GM21423 (cell line): Measurements from ENCODE around the gene GUCD1.
A peak's percentile ranks its signal among the peaks of the same experiment; 100 is the strongest.
"Not testable (repeated sequence)": the region's sequence is repeated elsewhere in the genome, so short reads cannot be mapped to it uniquely, and the experiment has no call there.

Experiments used
- ATAC-seq: cut with Tn5 transposase; IDR thresholded peaks from one replicate; pipeline ENCODE4 v1.9.1; 2021; ENCODE audit warnings: mild to moderate bottlenecking, moderate library complexity; ENCODE audit not compliant: unreplicated experiment

The GUCD1 gene

DNA sequence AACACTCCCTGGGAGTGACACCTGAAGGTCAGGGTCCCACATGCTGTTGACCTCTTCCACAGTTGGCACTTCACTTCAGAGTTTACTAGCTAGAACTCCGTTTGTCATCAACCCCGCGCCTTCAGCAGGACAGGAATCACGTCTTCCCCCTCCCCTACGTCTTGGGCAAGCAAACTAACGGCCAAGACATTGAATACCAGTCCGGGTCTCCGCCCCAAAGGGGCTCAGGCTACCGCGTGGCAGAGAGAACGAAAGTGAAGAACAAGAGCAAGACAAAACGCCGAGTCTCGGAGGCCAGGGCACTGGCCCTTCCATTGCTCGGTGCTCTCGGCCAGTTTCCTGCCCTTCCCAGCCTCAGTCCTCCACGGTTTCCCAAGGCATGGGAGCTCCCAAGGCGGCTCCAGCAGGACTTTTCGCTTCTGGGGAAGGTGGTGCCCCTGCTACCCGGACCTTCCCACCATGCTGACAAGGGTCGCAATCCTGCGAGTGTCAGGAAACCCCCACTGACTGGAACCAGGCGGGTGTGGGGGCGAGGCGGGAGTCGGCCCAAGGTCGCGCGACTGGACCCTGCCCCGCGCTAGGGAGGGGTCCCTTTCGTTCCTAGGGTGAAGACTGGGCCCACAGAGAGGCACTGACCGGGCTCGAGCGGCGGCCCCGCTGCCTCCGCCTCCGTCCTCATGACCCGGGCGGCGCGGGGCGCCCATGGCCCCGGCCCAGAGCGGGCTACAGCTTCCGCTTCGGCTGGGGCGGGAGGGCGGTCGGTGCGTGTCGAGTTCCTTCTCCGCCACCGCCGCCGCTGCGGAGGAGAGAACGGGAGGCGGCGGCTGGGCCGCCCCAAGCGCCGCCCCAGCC, at the start of gene GUCD1:
Gene GUCD1 (minus strand): TSS at position 826 of the 852 bp plus-strand sequence. CDS start 147 bp downstream, at position 679.
- ATAC-seq = peak; percentile 9

DNA sequence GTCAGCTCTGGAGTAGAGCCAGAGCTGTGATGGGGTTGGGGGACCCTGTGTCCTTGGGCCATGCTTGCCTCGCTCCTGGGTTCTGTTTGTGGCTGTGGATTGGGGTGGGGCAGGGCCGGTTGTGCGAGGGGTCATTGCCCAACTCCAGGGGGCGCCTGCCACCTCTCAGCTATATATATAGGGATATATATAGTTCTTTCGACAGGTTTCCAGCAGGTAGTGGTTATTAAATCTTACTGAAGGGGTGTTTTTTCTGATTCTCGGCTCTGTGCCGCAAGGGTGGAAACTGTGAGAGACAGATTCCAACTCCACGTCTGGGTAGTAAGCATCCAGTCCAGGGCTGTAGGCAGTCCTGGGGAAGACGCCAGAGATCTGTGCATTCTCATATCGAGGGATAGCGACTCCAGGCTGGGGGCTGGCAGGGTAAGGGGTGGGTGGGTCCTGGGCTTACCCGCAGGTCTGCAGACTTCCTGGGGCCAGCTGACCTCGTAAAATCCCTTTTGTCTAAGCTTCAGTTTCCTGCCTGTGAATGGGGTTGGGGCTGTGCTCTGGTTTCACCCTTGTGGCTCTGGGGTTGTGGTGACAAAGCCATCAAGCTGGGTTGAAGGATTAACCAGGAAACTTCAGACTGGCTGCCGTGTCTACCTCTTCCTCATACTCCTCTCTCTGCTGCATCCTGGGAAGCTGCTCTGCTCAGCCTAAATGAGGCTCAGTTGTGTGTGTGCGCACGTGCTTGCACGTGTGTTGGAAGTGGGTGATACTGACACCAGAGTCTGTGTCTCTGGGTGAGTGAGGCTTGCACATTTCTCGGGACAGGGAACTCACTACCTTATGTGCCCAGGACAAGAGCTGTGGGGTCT, 49.1 kb upstream of the GUCD1 start:
- not testable (repeated sequence) for ATAC-seq

DNA sequence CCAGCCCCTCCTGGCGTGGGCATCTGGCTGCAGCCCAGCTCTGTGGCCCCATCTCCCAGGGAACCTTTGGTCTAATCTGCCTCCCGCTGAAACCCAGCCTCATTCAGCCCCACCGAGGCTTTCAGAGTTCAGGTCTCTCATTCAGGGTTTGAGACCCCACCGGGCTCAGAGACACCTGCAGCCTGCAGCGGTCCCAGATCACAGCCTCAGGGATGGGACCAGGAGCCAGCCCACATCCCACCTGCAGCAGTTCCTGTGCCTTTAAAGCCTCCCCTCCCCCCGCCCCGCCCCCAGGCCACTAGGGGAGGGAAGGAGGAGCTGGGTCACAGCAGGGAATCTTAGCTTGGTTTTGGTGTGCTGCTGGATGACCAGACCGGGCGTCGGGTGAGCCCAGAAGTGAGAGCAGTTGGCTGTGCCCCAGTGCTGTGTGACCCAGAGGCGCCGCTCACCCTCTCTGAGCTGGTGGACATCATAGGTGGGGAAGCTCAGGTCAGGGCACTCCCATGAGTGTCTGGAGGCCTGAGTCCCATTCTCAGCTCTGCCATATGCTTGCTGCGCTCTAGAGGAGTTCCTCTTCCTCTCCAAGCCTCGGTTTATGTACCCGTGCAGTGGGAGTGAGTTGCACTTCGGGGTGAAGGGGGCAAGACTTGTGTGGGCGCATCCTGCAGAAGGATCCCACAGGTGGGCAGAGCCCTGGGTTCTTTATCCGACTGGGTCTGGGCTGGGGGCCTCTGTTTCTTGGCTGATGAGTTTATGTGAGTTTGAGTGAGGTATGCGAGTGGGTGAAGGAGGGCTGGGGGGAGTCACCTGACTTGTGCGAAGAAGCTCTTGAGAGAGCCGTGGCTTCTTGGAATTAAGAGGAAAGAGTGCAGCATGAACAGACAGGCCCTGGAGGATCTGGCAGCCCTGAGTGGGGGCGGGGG, 48.2 kb upstream of the GUCD1 start, which contains the start of gene GGT1:
Gene GGT1 (plus strand): TSS at position 347 of the 923 bp plus-strand sequence. CDS start 7,889 bp downstream, outside the sequence.
- ATAC-seq = not testable (repeated sequence)

DNA sequence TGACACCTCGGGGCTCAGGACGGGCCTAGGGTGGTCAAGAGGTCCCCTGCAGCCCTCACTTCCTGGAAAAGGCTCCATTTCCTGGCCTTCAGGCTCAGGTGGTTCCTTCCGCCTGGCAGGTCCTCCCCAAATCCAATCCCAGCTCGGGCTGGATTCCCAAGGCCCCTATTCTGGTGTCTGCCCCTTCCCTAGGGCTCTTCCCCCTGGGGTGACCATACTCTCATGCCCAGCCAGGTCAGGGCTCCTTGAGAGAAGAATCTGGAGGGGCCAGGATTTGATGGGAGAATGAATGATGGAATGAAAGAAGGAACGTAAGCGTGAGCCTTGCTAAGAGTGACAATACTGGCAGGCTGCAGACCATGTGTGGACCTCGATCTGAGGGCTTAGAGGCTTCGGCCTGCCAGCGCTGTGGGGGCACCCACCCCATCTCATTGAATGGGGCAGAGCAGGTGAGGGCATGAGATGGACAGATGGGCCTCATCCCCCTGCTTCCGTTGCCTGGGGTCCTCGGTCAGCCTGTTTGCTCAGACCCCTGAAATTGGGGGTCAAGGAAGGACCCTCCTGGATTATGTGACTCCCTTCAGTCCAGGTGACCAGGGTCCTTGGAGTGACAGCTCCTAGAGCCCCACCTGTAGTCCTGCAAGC, 47.3 kb upstream of the GUCD1 start:
- ATAC-seq = not testable (repeated sequence)

DNA sequence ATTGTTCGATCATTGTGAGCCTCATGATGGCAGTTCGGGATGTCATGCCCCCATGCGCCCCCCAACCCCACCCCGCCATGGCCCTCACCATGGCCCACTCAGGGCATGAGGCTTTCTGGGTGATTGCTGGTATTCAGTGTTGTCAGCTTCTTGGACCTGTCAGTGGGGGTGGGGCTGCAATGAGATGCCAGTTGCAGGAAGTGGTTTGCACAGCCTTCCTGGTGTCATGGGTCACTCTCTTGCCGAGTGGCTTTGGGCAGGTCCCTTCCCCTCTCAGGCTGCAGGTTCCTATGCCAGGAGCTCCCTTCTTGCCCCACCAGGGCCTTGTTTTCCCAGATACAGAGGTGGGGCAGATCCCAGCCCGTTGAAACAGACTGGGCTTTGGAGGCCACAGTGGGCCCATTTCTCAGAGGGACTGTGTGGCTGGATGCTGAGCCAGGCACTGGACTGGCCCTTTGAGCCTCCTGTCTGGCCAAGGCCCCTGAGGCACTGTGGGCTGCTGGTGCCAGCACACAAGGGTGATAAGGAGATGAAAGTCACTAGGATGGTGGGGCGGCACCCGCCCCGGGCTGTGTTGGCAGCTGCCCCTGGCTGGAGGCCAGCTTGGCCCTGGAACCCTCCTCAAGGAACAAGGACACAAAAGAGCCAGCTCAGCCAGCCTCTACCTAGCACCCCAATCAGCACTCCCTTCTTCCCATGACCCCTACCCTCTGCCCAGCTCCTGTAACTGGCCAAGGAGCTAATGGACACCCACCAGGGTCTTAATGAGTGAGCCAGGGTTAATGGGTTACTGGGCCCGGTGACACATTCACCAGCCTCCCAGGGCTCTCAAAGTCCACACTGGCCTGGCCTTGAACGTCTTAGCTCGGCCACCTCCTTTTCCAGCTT, 46.5 kb upstream of the GUCD1 start:
- ATAC-seq = no peak

DNA sequence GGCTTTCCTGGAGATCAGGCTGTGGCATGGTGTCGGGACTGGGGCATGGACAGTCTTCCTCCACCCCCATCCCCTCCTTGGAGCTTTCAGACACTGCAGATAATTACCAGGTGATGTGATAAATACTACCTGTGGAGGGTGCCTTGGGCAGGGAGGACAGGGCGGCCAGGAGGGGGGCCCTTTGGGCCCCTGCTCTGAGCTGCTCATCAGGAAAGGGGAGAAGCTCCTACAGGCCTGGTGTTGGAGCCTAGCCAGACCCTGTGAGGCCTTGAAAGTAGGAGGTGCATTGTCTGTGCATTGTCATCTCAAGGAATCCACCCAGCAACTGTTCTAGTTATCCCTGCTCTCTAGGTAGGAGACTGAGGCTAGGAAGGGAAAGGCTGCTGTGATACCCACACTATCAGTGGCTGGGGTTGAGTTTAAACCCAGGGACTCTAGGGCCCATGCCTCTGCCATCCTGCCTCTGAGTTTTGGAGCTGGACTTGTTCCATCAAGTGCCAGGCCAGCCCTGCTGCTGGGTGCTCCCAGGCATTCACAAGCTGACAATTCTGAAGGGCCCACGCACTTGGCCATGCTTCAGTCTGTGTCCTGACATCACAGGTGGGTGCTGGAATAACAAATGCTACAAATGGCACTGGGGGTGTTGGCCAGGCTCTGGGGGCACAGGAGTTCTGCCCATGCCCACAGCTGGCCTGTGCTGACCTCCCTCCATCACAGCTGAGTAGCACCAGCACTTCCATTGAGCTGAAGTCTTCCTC, 45.2 kb upstream of the GUCD1 start:
- ATAC-seq = not testable (repeated sequence)

DNA sequence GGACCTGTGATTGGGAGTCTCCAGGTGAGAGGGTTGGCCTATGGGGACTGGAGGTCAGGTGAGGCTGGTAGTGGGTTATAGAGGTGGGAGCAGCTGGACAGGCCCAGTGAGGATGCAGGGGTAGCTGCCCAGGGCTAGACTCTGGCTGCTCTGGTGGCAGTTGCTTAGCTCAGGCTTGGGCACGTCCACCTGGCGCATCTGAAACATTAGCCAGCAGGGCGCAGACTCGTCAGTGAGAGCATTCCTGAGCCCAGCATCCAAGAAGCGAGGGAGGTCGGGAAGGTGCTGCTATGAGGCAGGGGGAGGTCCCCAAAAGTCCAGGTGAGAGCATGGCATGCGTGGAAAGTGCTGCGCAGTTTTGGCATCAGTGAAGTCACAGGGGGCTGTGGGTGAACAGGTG, 44.6 kb upstream of the GUCD1 start:
- no peak for ATAC-seq

DNA sequence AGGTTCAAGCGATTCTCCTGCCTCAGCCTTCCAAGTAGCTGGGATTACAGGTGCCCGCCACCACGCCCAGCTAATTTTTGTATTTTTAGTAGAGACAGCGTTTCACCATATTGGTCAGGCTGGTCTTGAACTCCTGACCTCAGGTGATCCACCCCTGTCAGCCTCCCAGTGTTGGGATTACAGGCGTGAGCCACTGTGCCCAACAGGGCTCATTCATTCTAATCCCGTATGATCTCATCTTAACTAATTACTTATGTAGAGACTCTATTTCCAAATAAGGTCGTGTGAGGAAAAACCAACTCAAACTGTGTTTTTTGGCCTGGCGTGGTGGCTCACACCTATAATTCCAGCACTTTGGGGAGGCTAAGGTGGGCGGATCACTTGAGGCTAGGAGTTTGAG, 42.1 kb upstream of the GUCD1 start:
- not testable (repeated sequence) for ATAC-seq

DNA sequence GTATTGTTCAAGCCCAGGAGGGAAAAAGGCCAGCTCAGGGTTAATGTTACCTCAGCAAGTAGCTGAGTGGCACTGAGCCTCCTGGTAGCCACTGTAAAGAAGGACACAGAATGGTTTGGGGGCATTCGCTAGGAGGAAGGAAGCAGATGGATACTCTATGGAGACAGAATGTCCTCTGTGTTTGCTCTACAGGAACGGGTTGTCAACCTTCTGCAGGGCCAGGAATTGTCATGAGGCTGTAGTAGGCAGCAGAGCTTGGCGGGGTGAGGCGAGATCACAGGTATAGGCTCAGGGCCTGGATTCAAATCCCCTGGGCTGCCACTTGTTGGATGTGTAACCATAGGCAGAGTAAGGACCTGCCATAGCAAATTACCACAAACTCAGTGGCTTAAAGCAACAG, 40.9 kb upstream of the GUCD1 start:
- ATAC-seq = no peak

DNA sequence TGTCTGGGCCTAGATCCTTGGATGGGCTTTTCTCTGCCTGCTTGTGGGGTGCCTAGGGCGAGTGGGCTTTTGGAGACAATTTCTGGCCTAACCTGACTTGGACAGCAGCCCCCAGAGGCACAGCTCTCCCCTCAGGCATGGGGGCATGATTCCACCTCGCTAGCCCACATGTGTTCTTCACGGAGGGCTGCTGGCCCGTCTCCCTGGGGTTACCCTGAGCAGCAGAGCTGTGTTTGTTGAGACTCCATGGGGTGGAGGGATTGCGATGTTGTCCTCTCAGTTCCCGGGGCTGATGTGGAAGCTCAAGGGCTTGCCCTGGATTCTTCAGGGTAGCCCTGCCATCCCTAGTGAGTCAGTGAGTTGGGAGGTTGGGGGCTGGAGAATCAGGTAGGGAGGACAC, 40.3 kb upstream of the GUCD1 start:
- ATAC-seq = no peak

DNA sequence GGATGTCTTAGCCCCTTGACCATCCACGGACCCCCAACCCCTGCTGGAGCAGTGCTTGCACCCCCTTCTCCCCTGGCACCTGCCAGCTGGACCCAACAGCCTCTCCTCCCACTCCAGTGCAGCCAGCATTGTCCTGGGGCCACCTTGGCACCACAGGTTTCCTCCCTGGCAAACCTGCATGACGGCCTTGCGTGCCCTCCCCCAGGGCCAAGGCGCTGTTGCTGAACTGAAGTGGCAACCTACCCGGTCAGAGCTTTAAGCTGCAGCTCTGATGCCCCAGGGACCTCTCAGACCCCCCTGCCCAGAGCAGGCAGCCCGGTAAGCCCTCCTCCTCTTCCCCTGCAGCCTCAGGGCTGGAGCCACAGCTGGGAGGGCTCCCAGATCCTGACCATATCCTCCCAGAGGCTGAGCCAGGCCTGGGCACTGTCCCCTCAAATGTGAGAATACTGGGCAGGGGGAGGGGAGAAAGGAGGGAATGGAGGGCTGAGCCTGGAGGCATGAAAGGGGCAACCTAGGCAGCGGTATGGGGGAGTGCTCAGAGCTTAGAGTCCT, 39.7 kb upstream of the GUCD1 start:
- ATAC-seq = no peak

DNA sequence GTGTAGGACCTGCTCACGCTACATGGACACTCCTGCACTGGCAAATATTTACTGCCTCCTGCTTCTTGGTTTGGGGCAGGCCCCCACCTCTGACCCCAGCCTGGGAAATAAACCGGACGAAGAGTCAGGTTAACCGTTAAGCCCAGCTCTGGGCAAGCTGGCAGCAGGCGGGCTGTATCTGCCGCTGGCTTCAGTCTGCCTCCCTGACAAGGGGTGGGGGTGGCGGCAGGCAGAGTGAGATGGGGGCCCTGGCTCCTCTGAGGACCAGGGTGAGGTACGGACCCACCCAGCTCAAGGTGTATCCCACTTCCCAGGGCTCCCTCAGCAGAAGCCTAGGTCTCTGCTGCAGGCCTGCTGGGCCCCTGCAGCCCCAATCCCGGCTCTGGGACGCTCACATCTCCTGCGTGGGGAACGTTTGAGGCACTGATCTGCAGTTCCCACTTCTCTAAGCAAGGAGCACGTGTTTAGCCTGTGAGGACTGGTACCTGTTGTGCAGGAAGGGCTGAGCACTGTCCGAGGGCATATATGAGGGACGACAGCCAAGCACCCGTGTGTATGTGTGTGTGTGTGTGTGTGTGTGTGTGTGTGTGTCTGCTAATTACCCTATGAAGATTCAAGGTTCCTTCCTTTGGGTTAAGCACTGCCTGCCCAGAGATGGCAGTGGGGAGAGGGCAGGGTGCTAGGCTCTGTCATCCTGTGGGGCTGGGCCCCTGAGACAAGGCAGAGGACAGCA, 39.1 kb upstream of the GUCD1 start:
- ATAC-seq = no peak

DNA sequence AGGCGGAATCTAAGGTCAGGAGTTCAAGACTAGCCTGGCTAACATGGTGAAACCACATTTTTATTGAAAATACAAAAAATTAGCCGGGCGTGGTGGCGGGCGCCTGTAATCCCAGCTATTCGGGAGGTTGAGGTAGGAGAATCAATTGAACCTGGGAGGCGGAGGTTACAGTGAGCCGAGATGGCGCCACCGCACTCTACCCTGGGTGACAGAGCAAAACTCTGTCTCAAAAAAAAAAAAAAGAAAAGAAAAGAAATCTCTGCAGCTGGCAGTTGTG, 38.6 kb upstream of the GUCD1 start:
- ATAC-seq = not testable (repeated sequence)

DNA sequence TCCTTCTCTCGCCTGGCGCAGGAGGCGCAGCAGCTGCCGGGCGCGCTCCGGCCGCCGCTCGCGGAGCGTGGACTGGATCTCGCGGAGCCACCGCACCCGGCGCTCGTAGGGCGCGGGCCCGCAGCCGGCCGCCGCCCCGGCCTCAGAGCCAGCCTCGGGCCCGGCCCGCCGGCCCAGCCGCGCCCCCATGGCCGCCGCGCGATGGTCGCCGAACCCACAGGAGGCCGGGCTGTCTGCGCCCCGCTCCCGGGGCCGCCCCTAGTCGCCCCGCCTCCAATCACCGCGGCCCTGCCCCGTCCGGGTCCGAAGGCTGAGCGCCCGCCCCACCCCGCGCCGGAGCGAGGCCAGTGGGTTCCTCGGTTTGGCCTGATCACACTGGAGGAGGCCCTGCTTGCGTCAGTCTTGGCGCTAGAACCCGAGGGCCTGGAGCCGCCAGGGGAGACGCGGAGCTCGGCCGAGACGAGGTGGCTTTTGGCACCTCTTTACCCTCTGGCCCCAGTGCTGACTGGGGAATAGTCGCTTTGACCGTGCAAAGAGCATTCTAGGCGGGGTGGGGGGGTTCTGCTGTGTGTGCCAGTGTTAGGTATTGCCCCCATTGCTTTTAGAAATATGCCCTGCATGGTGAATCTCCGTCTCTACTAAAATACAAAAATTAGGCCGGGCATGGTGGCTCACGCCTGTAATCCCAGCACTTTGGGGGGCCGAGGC, 38.1 kb upstream of the GUCD1 start, which contains the start of gene LRRC75B:
Gene LRRC75B (minus strand): TSS at position 223 of the 708 bp plus-strand sequence. CDS start 34 bp downstream, at position 189.
- peak; percentile 73 for ATAC-seq

DNA sequence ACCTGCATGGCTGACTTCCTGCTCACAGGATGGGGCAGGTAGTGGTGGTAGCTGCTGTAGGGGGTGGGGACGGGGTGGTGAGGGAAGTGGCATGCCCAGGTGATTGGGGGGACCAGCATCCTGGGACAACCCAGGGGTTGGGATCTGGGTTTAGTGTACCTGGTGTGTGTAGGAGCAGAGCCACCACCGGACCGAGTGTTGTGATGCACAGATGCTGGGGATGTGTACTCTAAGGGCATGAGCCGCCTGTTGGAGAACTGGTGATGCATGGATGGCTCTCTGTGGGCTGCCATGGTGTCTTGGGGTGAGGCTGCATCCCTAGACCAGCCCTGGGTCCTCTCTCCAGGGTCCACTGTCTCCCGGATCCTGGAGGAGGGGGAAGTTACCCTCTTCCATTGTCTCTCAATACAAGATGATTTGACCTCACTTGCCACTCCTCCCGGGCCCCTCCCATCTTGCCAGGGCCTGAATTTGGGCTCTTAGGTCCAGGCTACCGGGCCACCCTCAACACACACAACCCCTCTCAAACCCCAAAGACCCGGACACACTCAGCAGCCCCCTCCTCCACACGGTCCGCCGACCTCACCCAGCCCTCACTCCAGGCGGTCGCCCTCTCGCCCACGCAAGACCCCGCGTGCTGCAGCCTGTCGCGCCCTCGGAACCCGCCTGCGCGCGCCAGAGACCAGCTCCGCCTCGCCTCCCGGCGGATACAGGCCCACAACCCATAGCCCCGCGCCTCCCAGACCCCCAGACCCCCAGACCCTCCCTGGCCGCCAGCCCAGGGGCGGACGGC, 37.3 kb upstream of the GUCD1 start:
- no peak for ATAC-seq

DNA sequence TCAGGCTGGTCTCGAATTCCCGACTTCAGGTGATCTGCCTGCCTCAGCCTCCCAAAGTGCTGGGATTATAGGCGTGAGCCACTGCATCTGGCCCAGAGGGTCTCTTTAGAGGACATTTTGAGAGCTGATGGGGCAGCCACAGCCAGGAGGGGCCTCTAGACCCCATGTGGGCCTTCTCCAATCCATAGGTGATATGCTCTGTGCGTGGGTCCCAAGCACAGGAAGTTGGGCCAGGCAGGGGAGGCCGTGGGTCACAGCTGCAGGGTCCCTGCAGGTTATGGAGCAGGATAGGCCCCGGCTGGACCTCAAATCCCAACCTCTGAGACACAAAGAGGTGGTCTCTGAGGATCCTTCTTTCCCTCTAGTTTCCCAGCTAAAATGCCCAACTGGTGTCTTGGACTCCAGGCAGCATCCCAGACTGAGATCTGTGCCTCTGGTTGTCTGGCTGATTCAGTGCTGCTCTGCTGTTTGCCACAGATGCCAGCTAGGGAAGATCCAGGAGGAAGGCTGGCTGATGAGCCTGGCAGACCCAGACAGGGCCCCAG, 36.4 kb upstream of the GUCD1 start:
- no peak for ATAC-seq
